PC-9 (cell line): ENCODE measurements around the gene C1orf226. TPM values are rescaled to one million over a fixed set of nuclear protein-coding genes. Genes with fewer than 3 reads are reported as not detected.

Experiments used
- BruUV-seq: library from RNA; stranded (reverse); fragments of 400-500 nt; replicated peaks from 2 replicates; lab custom pipeline; 2021; lab: Mats Ljungman, UMichigan
- CTCF ChIA-PET: fragments of 300-600 bp; sonication (Branson Sonifier 250); formaldehyde crosslinking; loops from one replicate; lab custom pipeline; 2022; ENCODE audit warnings: antibody characterized with exemption; lab: Charles Lee
- POLR2A ChIA-PET: fragments of 300-600 bp; sonication (Branson Sonifier 250); formaldehyde crosslinking; loops from one replicate; lab custom pipeline; 2022; ENCODE audit warnings: antibody characterized with exemption; ENCODE audit not compliant: unreplicated experiment; lab: Charles Lee
- DNase-seq, 2 experiments: peaks; one replicate each; pipeline versions ENCODE4 v3.0.0 to v3.0.0-alpha.2; 2015 to 2022; ENCODE audit warnings: mixed read lengths in 1 of 2
- H2AFZ ChIP-seq: fragments of 200-600 bp; sonication (generic); 2 replicates; pipeline ENCODE4 v1.8.1; 2017; ENCODE audit warnings: antibody characterized with exemption
- H3F3A ChIP-seq: fragments of 200-600 bp; sonication (generic); 2 replicates; pipeline ENCODE4 v1.8.1; 2017; ENCODE audit warnings: antibody characterized with exemption, mild to moderate bottlenecking, low read depth; ENCODE audit not compliant: insufficient read depth
- H3K27ac ChIP-seq: fragments of 200-600 bp; sonication (generic); 2 replicates; pipeline ENCODE4 v1.6.1; 2016; ENCODE audit warnings: mixed run types
- H3K27me3 ChIP-seq: fragments of 200-600 bp; sonication (generic); 2 replicates; pipeline ENCODE4 v1.6.1; 2016; ENCODE audit warnings: low read depth, mixed run types; ENCODE audit not compliant: insufficient read depth
- H3K36me3 ChIP-seq: fragments of 200-600 bp; sonication (generic); 2 replicates; pipeline ENCODE4 v1.6.1; 2016; ENCODE audit warnings: low read depth, mixed run types
- H3K4me1 ChIP-seq: fragments of 200-600 bp; sonication (generic); replicated peaks from 2 replicates; pipeline ENCODE4 v1.6.1; 2016; ENCODE audit warnings: mixed run types; ENCODE audit not compliant: insufficient read depth
- H3K4me2 ChIP-seq: fragments of 200-600 bp; sonication (generic); 2 replicates; pipeline ENCODE4 v1.6.1; 2017; ENCODE audit warnings: mixed run types
- H3K4me3 ChIP-seq: fragments of 200-600 bp; sonication (generic); 2 replicates; pipeline ENCODE4 v1.6.1; 2016; ENCODE audit warnings: mixed run types
- H3K79me2 ChIP-seq: fragments of 200-600 bp; sonication (generic); 2 replicates; pipeline ENCODE4 v1.6.1; 2017; ENCODE audit warnings: low read depth, mixed run types
- H3K9me2 ChIP-seq: fragments of 200-600 bp; sonication (generic); 2 replicates; pipeline ENCODE4 v1.8.1; 2017; ENCODE audit warnings: mild to moderate bottlenecking; ENCODE audit not compliant: insufficient read depth
- H3K9me3 ChIP-seq: fragments of 200-600 bp; sonication (generic); 2 replicates; pipeline ENCODE4 v1.8.1; 2016; ENCODE audit warnings: low read depth; ENCODE audit not compliant: insufficient read depth
- H4K20me1 ChIP-seq: fragments of 200-600 bp; sonication (generic); 2 replicates; pipeline ENCODE4 v1.8.1; 2017; ENCODE audit not compliant: insufficient read depth
- EZH2 ChIP-seq: fragments of 200-600 bp; sonication (generic); IDR thresholded peaks from 2 replicates; pipeline ENCODE4 v1.8.0; 2017; ENCODE audit warnings: antibody characterized with exemption, low read depth
- intact Hi-C: fragments of 100-400 bp; cut with micrococcal nuclease; formaldehyde crosslinking; loops from one replicate; pipeline ENCODE4 v1.10.0; 2022; ENCODE audit not compliant: unreplicated experiment
- total RNA-seq: library from RNA; stranded (reverse); gene quantifications from 2 replicates; pipeline ENCODE4 v1.2.3, GENCODE V29; 2021
- TF ChIP-seq, protein P1 (sequence below): fragments of 200-600 bp; sonication (generic); conservative IDR thresholded peaks from 2 replicates; pipeline ENCODE4 v1.6.1; 2017; ENCODE audit warnings: mixed run types, antibody characterized with exemption, mild to moderate bottlenecking, moderate library complexity

C1orf226 gene
- total RNA-seq, 1 experiment from 2014 or later, result 10.5 TPM

DNA sequence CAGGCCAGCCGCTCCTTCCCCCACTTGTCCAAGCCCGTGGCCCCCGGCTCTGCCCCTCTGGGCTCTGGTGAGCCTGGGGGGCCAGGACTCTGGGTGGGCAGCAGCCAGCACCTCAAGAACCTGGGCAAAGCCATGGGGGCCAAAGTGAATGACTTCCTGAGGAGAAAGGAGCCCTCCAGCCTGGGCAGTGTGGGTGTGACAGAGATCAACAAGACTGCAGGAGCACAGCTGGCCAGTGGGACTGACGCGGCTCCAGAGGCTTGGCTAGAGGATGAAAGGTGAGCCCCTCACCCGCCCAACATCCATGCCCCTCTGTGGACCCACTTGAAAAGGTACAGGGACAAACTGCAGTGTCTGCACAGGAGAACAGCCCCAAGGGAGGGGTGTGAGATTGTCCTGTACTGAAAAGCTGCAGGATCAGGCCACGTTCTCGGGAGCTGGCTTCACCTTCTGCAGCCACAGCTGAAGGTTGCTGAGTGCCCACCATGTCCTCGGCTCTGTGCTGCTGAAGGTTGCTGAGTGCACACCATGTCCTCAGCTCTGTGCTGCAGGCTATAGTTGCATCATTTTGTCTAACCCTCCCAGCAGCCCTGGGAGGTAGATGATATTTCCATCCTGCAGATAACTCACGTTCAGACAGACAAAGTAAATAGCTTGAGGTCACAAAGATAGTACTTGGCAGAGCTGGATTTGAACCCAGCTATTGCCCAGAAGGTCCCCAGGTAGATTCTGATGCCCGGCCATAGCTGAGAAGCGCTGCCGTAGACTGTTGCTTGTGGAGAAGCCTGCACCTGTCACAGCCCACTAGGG, 618 bp downstream of the C1orf226 start:
- no peak overlapping the region for H3K27ac ChIP-seq
- TF ChIP-seq EZH2, result no peak
- TF ChIP-seq, protein P1, sequence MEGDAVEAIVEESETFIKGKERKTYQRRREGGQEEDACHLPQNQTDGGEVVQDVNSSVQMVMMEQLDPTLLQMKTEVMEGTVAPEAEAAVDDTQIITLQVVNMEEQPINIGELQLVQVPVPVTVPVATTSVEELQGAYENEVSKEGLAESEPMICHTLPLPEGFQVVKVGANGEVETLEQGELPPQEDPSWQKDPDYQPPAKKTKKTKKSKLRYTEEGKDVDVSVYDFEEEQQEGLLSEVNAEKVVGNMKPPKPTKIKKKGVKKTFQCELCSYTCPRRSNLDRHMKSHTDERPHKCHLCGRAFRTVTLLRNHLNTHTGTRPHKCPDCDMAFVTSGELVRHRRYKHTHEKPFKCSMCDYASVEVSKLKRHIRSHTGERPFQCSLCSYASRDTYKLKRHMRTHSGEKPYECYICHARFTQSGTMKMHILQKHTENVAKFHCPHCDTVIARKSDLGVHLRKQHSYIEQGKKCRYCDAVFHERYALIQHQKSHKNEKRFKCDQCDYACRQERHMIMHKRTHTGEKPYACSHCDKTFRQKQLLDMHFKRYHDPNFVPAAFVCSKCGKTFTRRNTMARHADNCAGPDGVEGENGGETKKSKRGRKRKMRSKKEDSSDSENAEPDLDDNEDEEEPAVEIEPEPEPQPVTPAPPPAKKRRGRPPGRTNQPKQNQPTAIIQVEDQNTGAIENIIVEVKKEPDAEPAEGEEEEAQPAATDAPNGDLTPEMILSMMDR, result no peak
- peaks cover 5% of the 10 kb centered on the region for H3F3A ChIP-seq
- BruUV-seq, result no TSS peak
- DNase-seq, result no peak
- H3K4me1 ChIP-seq, result peaks cover 15% of the 10 kb centered on the region
- H3K27me3 ChIP-seq, result no peaks in the 10 kb centered on the region
- no peaks in the 10 kb centered on the region for H3K9me2 ChIP-seq
- peaks cover 19% of the 10 kb centered on the region for H3K36me3 ChIP-seq
- intact Hi-C loops, result no loop called here
- no peaks in the 10 kb centered on the region for H3K79me2 ChIP-seq
- H2AFZ ChIP-seq, result no peak overlapping the region
- H4K20me1 ChIP-seq, result no peaks in the 10 kb centered on the region
- CTCF ChIA-PET, result interaction anchor here (1.2 kb wide), 1 partner anchor 24 kb away, joined by 3 read pairs; no protein-coding TSS in a partner anchor
- H3K4me3 ChIP-seq, result no peak overlapping the region
- POLR2A ChIA-PET, result interaction anchor here (0.8 kb wide), 1 partner anchor 32 kb away, joined by 4 read pairs; no protein-coding TSS in a partner anchor
- H3K4me2 ChIP-seq, result no peak overlapping the region
- no peaks in the 10 kb centered on the region for H3K9me3 ChIP-seq

DNA sequence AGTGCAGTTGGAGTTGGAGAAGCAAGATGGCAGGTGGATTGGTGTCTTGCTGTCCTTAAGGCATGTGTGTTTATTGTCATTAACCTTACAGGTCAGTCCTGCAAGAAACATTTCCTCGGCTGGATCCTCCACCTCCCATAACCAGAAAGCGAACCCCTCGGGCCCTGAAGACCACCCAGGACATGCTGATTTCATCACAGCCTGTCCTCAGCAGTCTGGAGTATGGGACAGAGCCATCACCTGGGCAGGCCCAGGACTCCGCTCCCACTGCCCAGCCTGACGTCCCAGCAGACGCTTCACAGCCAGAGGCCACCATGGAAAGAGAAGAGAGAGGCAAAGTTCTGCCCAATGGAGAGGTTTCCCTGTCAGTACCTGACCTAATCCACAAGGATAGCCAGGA, 1.6 kb downstream of the C1orf226 start:
- no peaks in the 10 kb centered on the region for H3K9me3 ChIP-seq
- H3K79me2 ChIP-seq, result no peaks in the 10 kb centered on the region
- no peak for TF ChIP-seq EZH2
- CTCF ChIA-PET, result no interaction called here
- no peaks in the 10 kb centered on the region for H3K9me2 ChIP-seq
- no TSS peak for BruUV-seq
- no peaks in the 10 kb centered on the region for H3K27me3 ChIP-seq
- H3F3A ChIP-seq, result peaks cover 5% of the 10 kb centered on the region
- intact Hi-C loops, result no loop called here
- POLR2A ChIA-PET, result no interaction called here
- H4K20me1 ChIP-seq, result no peaks in the 10 kb centered on the region
- H3K27ac ChIP-seq, result no peak overlapping the region
- no peak overlapping the region for H3K4me2 ChIP-seq
- peaks cover 19% of the 10 kb centered on the region for H3K36me3 ChIP-seq
- no peak overlapping the region for H3K4me3 ChIP-seq
- no peak overlapping the region for H2AFZ ChIP-seq
- peaks cover 15% of the 10 kb centered on the region for H3K4me1 ChIP-seq
- no peak for DNase-seq

DNA sequence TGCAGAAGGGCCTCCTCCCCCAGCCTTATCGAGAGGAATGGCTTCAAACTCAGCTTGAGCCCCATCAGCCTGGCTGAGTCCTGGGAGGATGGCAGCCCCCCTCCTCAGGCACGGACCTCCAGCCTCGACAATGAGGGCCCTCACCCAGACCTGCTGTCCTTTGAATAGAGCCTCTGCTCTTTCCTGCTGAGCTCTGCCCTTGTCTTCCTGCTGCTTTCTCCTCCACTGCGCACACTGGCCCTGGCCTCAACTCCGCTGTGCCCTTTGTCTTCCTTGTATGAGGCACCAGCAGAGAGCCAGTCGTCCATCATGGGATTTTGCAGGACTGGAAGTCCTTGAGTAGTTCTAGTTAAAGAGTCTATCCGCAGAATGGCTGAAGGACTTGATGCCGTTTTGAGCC, 2.0 kb downstream of the C1orf226 start:
- H2AFZ ChIP-seq, result no peak overlapping the region
- intact Hi-C loops, result no loop called here
- no peaks in the 10 kb centered on the region for H3K9me2 ChIP-seq
- peaks cover 15% of the 10 kb centered on the region for H3K4me1 ChIP-seq
- no peak for DNase-seq
- H3F3A ChIP-seq, result peaks cover 5% of the 10 kb centered on the region
- no peaks in the 10 kb centered on the region for H3K9me3 ChIP-seq
- H3K36me3 ChIP-seq, result peaks cover 19% of the 10 kb centered on the region
- H3K79me2 ChIP-seq, result no peaks in the 10 kb centered on the region
- POLR2A ChIA-PET, result no interaction called here
- H3K27ac ChIP-seq, result no peak overlapping the region
- TF ChIP-seq EZH2, result no peak
- TF ChIP-seq, protein P1, result no peak
- H3K4me3 ChIP-seq, result no peak overlapping the region
- H4K20me1 ChIP-seq, result no peaks in the 10 kb centered on the region
- CTCF ChIA-PET, result no interaction called here
- no TSS peak for BruUV-seq
- H3K4me2 ChIP-seq, result no peak overlapping the region
- H3K27me3 ChIP-seq, result no peaks in the 10 kb centered on the region
